ENCODE results near the gene ALOX15. TPM values are rescaled to one million over a fixed set of nuclear protein-coding genes. Genes with fewer than 3 reads are reported as not detected.
A peak's percentile ranks its signal among the peaks of the same experiment; 100 is the strongest.
"Not testable (repeated sequence)": the region's sequence is repeated elsewhere in the genome, so short reads cannot be mapped to it uniquely, and the experiment has no call there.

ALOX15 gene
- total RNA-seq = under 1 TPM in 2 of 4 donors, not detected in 2; 0.10 to 0.36 TPM
- polyA plus RNA-seq = not detected
- long read RNA-seq, donor 1, partial matches to known transcripts = 0 of 1 reads
- long read RNA-seq, donor 1, other reads (novel, unspliced or antisense) = 1 of 1 reads
- long read RNA-seq, donor 2 = 0 reads

GRCh38 chr17:4641297-4642195, at the start of gene ALOX15:
TSS of gene ALOX15 (minus strand) at chr17:4641678. CDS start at chr17:4641651, 27 bp downstream.
- Histone ChIP-seq H3K4me3 (no peak within 1 kb of the TSS), H3K27ac (no peak within 1 kb of the TSS), H3K9me3 (no peaks in the 10 kb centered on the region), H3K27me3 (ENCODE audit: insufficient read depth in 3 of 3, low read length in 2 of 3) (peaks cover 0 to 54% (median 21%) of the 10 kb centered on the region in 3 donors), H3K36me3 (ENCODE audit: insufficient read depth in 1 of 2, low read depth in 1 of 2) (no peaks in the 10 kb centered on the region), H3K4me1 (peaks cover 5% of the 10 kb centered on the region)
- WGBS, 3 donors = 4 to 6% (median 6%) methylated on average over 53 to 58 of the region's 58 CpGs
- no peak for TF ChIP-seq CTCF (IDR thresholded peaks at IDR 0.05)
- DNase-seq = no peak
- intact Hi-C loops (cut with DNase I) = no loop called here
- no peak for ATAC-seq

GRCh38 chr17:4690745-4691144, 49.3 kb upstream of the ALOX15 start:
- no peak overlapping the region for H3K4me3 ChIP-seq
- 93 to 100% (median 94%) methylated on average over 2 of the region's 2 CpGs for WGBS, 3 donors
- H3K9me3 ChIP-seq = no peaks in the 10 kb centered on the region
- DNase-seq (no peak), ATAC-seq (no peak)
- H3K27me3 ChIP-seq (ENCODE audit: insufficient read depth in 3 of 3, low read length in 2 of 3) = no peaks in the 10 kb centered on the region
- no peaks in the 10 kb centered on the region for H3K4me1 ChIP-seq
- no peak overlapping the region for H3K27ac ChIP-seq
- TF ChIP-seq CTCF (IDR thresholded peaks at IDR 0.05) = no peak
- peaks cover 0 to 30% of the 10 kb centered on the region in 2 donors for H3K36me3 ChIP-seq (ENCODE audit: insufficient read depth in 1 of 2, low read depth in 1 of 2)
- intact Hi-C loops (cut with DNase I) = no loop called here

- WGBS, 3 donors = 88 to 96% (median 90%) methylated on average over 12 of the region's 12 CpGs
- H3K27ac ChIP-seq; DNase-seq; H3K9me3 ChIP-seq; intact Hi-C loops (cut with DNase I); H3K4me1 ChIP-seq; H3K4me3 ChIP-seq; ATAC-seq; H3K27me3 ChIP-seq (ENCODE audit: insufficient read depth in 3 of 3, low read length in 2 of 3): not testable (repeated sequence)
- H3K36me3 ChIP-seq (ENCODE audit: insufficient read depth in 1 of 2, low read depth in 1 of 2) = peaks cover 0 to 30% of the 10 kb centered on the region in 2 donors
Observed at GRCh38 chr17:4689872-4690271, 48.4 kb upstream of the ALOX15 start.

GRCh38 chr17:4683739-4684138, 42.3 kb upstream of the ALOX15 start:
- intact Hi-C loops (cut with DNase I); H3K27me3 ChIP-seq (ENCODE audit: insufficient read depth in 3 of 3, low read length in 2 of 3); H3K4me1 ChIP-seq; H3K27ac ChIP-seq; ATAC-seq; H3K4me3 ChIP-seq; H3K9me3 ChIP-seq: not testable (repeated sequence)
- WGBS, 3 donors = 50 to 73% (median 66%) methylated on average over 5 of the region's 5 CpGs
- peak in 1 of 2 donors; percentile 33 for DNase-seq
- peaks cover 4 to 49% of the 10 kb centered on the region in 2 donors for H3K36me3 ChIP-seq (ENCODE audit: insufficient read depth in 1 of 2, low read depth in 1 of 2)

GRCh38 chr17:4679658-4680057, 38.2 kb upstream of the ALOX15 start:
- no peak for TF ChIP-seq CTCF (IDR thresholded peaks at IDR 0.05)
- Histone ChIP-seq H3K4me3 (no peak overlapping the region), H3K9me3 (no peaks in the 10 kb centered on the region), H3K27me3 (ENCODE audit: insufficient read depth in 3 of 3, low read length in 2 of 3) (no peaks in the 10 kb centered on the region), H3K27ac (no peak overlapping the region), H3K36me3 (ENCODE audit: insufficient read depth in 1 of 2, low read depth in 1 of 2) (peaks cover 4 to 83% of the 10 kb centered on the region in 2 donors), H3K4me1 (no peaks in the 10 kb centered on the region)
- 92 to 98% (median 94%) methylated on average over 7 of the region's 7 CpGs for WGBS, 3 donors
- intact Hi-C loops (cut with DNase I) = no loop called here
- no peak for ATAC-seq
- DNase-seq = no peak

Measured in psoas muscle (tissue), 8 donors.